ENCODE measurements around the gene STOML1. TPM values are rescaled to one million over a fixed set of nuclear protein-coding genes. Genes with fewer than 3 reads are reported as not detected.
A peak's percentile ranks its signal among the peaks of the same experiment; 100 is the strongest.

The STOML1 gene
- total RNA-seq, 2 donors from 2014 or later, result 4.4 to 5.5 TPM

DNA sequence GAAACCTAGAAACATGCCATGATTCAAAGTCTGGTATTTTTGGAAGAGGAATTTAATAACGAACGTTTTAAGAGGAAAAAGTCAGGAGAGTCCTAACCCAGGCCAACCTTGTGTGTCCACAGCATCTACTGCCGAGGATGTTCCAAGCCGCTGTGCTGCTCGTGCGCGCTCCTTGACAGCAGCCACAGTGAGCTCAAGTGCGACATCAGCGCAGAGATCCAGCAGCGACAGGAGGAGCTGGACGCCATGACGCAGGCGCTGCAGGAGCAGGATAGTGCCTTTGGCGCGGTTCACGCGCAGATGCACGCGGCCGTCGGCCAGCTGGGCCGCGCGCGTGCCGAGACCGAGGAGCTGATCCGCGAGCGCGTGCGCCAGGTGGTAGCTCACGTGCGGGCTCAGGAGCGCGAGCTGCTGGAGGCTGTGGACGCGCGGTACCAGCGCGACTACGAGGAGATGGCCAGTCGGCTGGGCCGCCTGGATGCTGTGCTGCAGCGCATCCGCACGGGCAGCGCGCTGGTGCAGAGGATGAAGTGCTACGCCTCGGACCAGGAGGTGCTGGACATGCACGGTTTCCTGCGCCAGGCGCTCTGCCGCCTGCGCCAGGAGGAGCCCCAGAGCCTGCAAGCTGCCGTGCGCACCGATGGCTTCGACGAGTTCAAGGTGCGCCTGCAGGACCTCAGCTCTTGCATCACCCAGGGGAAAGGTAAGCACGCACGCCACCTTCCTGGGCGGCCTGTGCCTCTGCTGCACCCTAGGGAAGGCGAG, 30.8 kb upstream of the STOML1 start:
- no peaks in the 10 kb centered on the region for H3K4me1 ChIP-seq (ENCODE audit: control insufficient read depth, insufficient read depth, low read length)
- Mint-ChIP-seq H3K27ac (no peak overlapping the region), H3K4me1 (no peaks in the 10 kb centered on the region), H3K9me3 (peaks cover 12% of the 10 kb centered on the region), H3K36me3 (ENCODE audit: low read depth) (peaks cover 33% of the 10 kb centered on the region), H3K4me3 (no peak overlapping the region), H3K27me3 (ENCODE audit: insufficient read depth) (no peaks in the 10 kb centered on the region)
- no peak overlapping the region for H3K4me3 ChIP-seq (ENCODE audit: low read length)
- H3K27ac ChIP-seq (ENCODE audit: low read depth, low read length), result no peak overlapping the region
- TF ChIP-seq, protein P1, sequence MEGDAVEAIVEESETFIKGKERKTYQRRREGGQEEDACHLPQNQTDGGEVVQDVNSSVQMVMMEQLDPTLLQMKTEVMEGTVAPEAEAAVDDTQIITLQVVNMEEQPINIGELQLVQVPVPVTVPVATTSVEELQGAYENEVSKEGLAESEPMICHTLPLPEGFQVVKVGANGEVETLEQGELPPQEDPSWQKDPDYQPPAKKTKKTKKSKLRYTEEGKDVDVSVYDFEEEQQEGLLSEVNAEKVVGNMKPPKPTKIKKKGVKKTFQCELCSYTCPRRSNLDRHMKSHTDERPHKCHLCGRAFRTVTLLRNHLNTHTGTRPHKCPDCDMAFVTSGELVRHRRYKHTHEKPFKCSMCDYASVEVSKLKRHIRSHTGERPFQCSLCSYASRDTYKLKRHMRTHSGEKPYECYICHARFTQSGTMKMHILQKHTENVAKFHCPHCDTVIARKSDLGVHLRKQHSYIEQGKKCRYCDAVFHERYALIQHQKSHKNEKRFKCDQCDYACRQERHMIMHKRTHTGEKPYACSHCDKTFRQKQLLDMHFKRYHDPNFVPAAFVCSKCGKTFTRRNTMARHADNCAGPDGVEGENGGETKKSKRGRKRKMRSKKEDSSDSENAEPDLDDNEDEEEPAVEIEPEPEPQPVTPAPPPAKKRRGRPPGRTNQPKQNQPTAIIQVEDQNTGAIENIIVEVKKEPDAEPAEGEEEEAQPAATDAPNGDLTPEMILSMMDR (conservative IDR thresholded peaks at IDR 0.05), result no peak
- 97 to 98% methylated on average over 59 to 66 of the region's 66 CpGs for WGBS, 2 experiments (ENCODE audit: insufficient coverage in 1 of 2, insufficient read length in 1 of 2)
- DNase-seq, result no peak
- peaks cover 40% of the 10 kb centered on the region for H3K36me3 ChIP-seq (ENCODE audit: control insufficient read depth, insufficient read depth, low read length)
- H3K27me3 ChIP-seq (ENCODE audit: control insufficient read depth, insufficient read depth, low read length, poor library complexity, severe bottlenecking), result no peaks in the 10 kb centered on the region
- peaks cover 16% of the 10 kb centered on the region for H3K9me3 ChIP-seq (ENCODE audit: control insufficient read depth, low read length)
- H3K9ac ChIP-seq (ENCODE audit: extremely low read depth, low read length, poor library complexity, severe bottlenecking), result no peak overlapping the region

DNA sequence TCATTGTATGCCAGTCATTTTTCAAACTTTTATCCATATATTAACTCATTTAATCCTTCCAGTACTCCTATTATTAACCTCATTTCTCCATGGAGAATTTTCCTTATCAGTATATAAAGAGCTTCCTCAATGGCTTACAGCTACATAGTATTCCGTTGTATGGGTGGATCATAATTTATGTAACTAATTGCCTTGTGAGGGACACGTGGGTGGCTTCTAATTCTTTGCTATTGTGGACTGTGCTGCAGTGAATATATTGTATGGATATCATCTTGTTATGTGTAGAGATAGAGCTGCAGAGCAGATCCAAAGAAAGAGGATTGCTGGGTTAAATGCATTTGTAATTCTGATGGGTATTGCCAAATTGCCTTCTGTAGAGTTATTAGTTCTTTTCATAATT, 27.6 kb upstream of the STOML1 start:
- no peak overlapping the region for H3K4me3 Mint-ChIP-seq
- Histone ChIP-seq H3K36me3 (ENCODE audit: control insufficient read depth, insufficient read depth, low read length) (peaks cover 35% of the 10 kb centered on the region), H3K27me3 (ENCODE audit: control insufficient read depth, insufficient read depth, low read length, poor library complexity, severe bottlenecking) (no peaks in the 10 kb centered on the region), H3K9ac (ENCODE audit: extremely low read depth, low read length, poor library complexity, severe bottlenecking) (no peak overlapping the region), H3K4me3 (ENCODE audit: low read length) (peak overlapping the region; percentile 25), H3K27ac (ENCODE audit: low read depth, low read length) (no peak overlapping the region), H3K4me1 (ENCODE audit: control insufficient read depth, insufficient read depth, low read length) (no peaks in the 10 kb centered on the region), H3K9me3 (ENCODE audit: control insufficient read depth, low read length) (peaks cover 16% of the 10 kb centered on the region)
- TF ChIP-seq, protein P1 (conservative IDR thresholded peaks at IDR 0.05), result no peak
- no peaks in the 10 kb centered on the region for H3K27me3 Mint-ChIP-seq (ENCODE audit: insufficient read depth)
- H3K36me3 Mint-ChIP-seq (ENCODE audit: low read depth), result peaks cover 27% of the 10 kb centered on the region
- DNase-seq, result no peak
- no peaks in the 10 kb centered on the region for H3K4me1 Mint-ChIP-seq
- no peak overlapping the region for H3K27ac Mint-ChIP-seq
- peaks cover 12% of the 10 kb centered on the region for H3K9me3 Mint-ChIP-seq
- WGBS, 2 experiments (ENCODE audit: insufficient coverage in 1 of 2, insufficient read length in 1 of 2), result 93 to 94% methylated on average over 2 of the region's 2 CpGs

DNA sequence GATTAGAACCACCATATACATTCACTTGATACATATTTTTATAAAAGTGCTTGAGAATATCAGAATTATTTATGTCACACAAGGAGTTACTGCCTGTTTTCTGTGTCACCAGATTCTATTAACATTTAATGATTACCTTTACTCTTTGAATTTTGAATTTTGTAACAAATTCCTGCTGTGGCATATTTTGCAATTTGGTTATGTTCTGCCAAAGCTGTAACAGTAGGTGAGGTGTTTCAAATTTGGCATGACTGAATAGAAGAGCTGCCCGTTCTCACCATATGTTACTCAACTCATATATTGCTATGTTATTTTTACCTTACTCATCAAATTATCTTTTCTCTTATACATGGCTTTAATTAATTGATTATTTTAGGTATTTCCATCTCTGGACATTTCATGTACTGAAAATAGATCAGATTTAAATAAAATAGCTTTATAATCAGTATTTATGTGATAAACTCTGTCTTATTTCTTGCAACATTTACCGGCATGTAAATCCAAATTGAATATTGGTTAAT, 21.3 kb upstream of the STOML1 start:
- TF ChIP-seq, protein P1 (conservative IDR thresholded peaks at IDR 0.05), result no peak
- Histone ChIP-seq H3K4me1 (ENCODE audit: control insufficient read depth, insufficient read depth, low read length) (no peaks in the 10 kb centered on the region), H3K36me3 (ENCODE audit: control insufficient read depth, insufficient read depth, low read length) (peaks cover 7% of the 10 kb centered on the region), H3K27ac (ENCODE audit: low read depth, low read length) (no peak overlapping the region), H3K27me3 (ENCODE audit: control insufficient read depth, insufficient read depth, low read length, poor library complexity, severe bottlenecking) (no peaks in the 10 kb centered on the region), H3K9me3 (ENCODE audit: control insufficient read depth, low read length) (no peaks in the 10 kb centered on the region), H3K4me3 (ENCODE audit: low read length) (no peak overlapping the region), H3K9ac (ENCODE audit: extremely low read depth, low read length, poor library complexity, severe bottlenecking) (no peak overlapping the region)
- H3K4me1 Mint-ChIP-seq, result peaks cover 9% of the 10 kb centered on the region
- H3K36me3 Mint-ChIP-seq (ENCODE audit: low read depth), result peaks cover 12% of the 10 kb centered on the region
- no peaks in the 10 kb centered on the region for H3K9me3 Mint-ChIP-seq
- H3K27ac Mint-ChIP-seq, result no peak overlapping the region
- H3K27me3 Mint-ChIP-seq (ENCODE audit: insufficient read depth), result no peaks in the 10 kb centered on the region
- DNase-seq, result no peak
- H3K4me3 Mint-ChIP-seq, result no peak overlapping the region
- no CpG with 5 or more reads among the region's 2 CpGs for WGBS, 2 experiments (ENCODE audit: insufficient coverage in 1 of 2, insufficient read length in 1 of 2)

Measured in endodermal cell (in vitro differentiated cells).